H1 (cell line): ENCODE measurements around the gene DEFB114. TPM values are rescaled to one million over a fixed set of nuclear protein-coding genes. Genes with fewer than 3 reads are reported as not detected.

Source experiments
- CTCF ChIA-PET: fragments of 300-600 bp; sonication (Branson Sonifier 250); formaldehyde crosslinking; loops from one replicate; lab custom pipeline; 2021; ENCODE audit not compliant: partially characterized antibody; lab: Charles Lee
- POLR2A ChIA-PET: fragments of 300-600 bp; sonication (Branson Sonifier 250); formaldehyde crosslinking; loops from one replicate; lab custom pipeline; 2021; ENCODE audit warnings: inconsistent platforms; ENCODE audit not compliant: partially characterized antibody; lab: Charles Lee
- DNase-seq, 2 experiments: peaks; one replicate each; pipeline versions ENCODE4 v3.0.0 to v3.0.0-alpha.2; 2010 to 2022; ENCODE audit warnings: low spot score in 2 of 2, low read depth in 1 of 2, mixed read lengths in 1 of 2
- FAIRE-seq: peaks from 2 replicates; lab custom pipeline; 2011; peaks lifted over from hg19 to GRCh38; lab: Jason Lieb, UNC
- H2AFZ ChIP-seq: 2 replicates; pipeline ENCODE4 v1.8.1; 2012; ENCODE audit warnings: low read length, inconsistent platforms
- H2AK5ac ChIP-seq: 2 replicates; pipeline ENCODE4 v1.6.1; 2013; ENCODE audit warnings: low read depth, low read length
- H2BK120ac ChIP-seq: replicated peaks from 2 replicates; pipeline ENCODE3; 2013; ENCODE audit warnings: low read depth, low read length, inconsistent platforms
- H2BK12ac ChIP-seq: 2 replicates; pipeline ENCODE4 v1.6.1; 2013; ENCODE audit warnings: low read depth, low read length
- H2BK15ac ChIP-seq: 2 replicates; pipeline ENCODE4 v1.6.1; 2013; ENCODE audit warnings: low read length
- H2BK20ac ChIP-seq: 2 replicates; pipeline ENCODE4 v1.6.1; 2013; ENCODE audit warnings: low read length
- H2BK5ac ChIP-seq: 2 replicates; pipeline ENCODE4 v1.6.1; 2013; ENCODE audit warnings: low read depth, low read length
- H3K14ac ChIP-seq: 2 replicates; pipeline ENCODE4 v1.6.1; 2013; ENCODE audit warnings: inconsistent platforms; ENCODE audit not compliant: insufficient read length
- H3K18ac ChIP-seq: 2 replicates; pipeline ENCODE4 v1.6.1; 2013; ENCODE audit warnings: low read length; ENCODE audit errors: extremely low read depth
- H3K23ac ChIP-seq: 2 replicates; pipeline ENCODE4 v1.6.1; 2013; ENCODE audit warnings: inconsistent platforms; ENCODE audit not compliant: insufficient read length
- H3K23me2 ChIP-seq: 2 replicates; pipeline ENCODE4 v1.6.1; 2013; ENCODE audit warnings: low read depth, low read length
- H3K27ac ChIP-seq: 2 replicates; pipeline ENCODE4 v1.6.1; 2011; ENCODE audit warnings: low read depth, low read length, inconsistent platforms
- H3K27me3 ChIP-seq, 4 experiments: replicated peaks in 1 of 4; 1 replicate in 1 of 4; 2 replicates in 3 of 4; pipeline versions ENCODE4 v1.6.1 to v1.8.1; 2011 to 2013; ENCODE audit warnings: low read length in 3 of 4, mild to moderate bottlenecking in 3 of 4, inconsistent platforms in 2 of 4, mixed read lengths in 2 of 4, moderate library complexity in 1 of 4; ENCODE audit not compliant: control insufficient read depth in 3 of 4, insufficient read depth in 3 of 4; ENCODE audit errors: extremely low read depth in 1 of 4
- H3K36me3 ChIP-seq, 4 experiments: 2 replicates each; pipeline versions ENCODE4 v1.6.1 to v1.8.1; 2011 to 2013; ENCODE audit warnings: mild to moderate bottlenecking in 4 of 4, low read length in 3 of 4, moderate library complexity in 2 of 4, control low read depth in 1 of 4, inconsistent platforms in 1 of 4; ENCODE audit not compliant: insufficient read depth in 4 of 4, control insufficient read depth in 2 of 4
- H3K4ac ChIP-seq: replicated peaks from 2 replicates; pipeline ENCODE3; 2013; ENCODE audit warnings: low read length, low read depth, mixed read lengths, inconsistent platforms; ENCODE audit not compliant: insufficient read length
- H3K4me1 ChIP-seq, 4 experiments: replicated peaks in 1 of 4; 1 replicate in 1 of 4; 2 replicates in 3 of 4; pipeline versions ENCODE4 v1.6.1 to v1.8.1; 2011 to 2013; ENCODE audit warnings: low read length in 3 of 4, inconsistent platforms in 2 of 4, mixed read lengths in 1 of 4; ENCODE audit not compliant: insufficient read depth in 4 of 4, control insufficient read depth in 3 of 4
- H3K4me2 ChIP-seq, 2 experiments: 2 replicates each; pipeline versions ENCODE4 v1.6.1 to v1.8.1; 2011 to 2013; ENCODE audit warnings: low read depth in 2 of 2, low read length in 2 of 2, control low read depth in 1 of 2, inconsistent platforms in 1 of 2, mild to moderate bottlenecking in 1 of 2; ENCODE audit not compliant: insufficient read depth in 1 of 2
- H3K4me3 ChIP-seq, 4 experiments: fragments of 200-600, 300-600 bp in 1 of 4; sonication (generic), shearing (Covaris generic), sonication (Bioruptor Twin) in 1 of 4; 2 replicates each; pipeline versions ENCODE4 v1.5.1 to v1.8.1; 2011 to 2016; ENCODE audit warnings: low read length in 4 of 4, low read depth in 3 of 4, control low read depth in 2 of 4, inconsistent platforms in 2 of 4, mild to moderate bottlenecking in 2 of 4, mixed read lengths in 1 of 4, moderate library complexity in 1 of 4; ENCODE audit not compliant: insufficient read depth in 2 of 4; ENCODE audit errors: extremely low read depth in 1 of 4
- H3K56ac ChIP-seq: replicated peaks from 2 replicates; pipeline ENCODE3; 2013; ENCODE audit warnings: low read depth, mild to moderate bottlenecking, mixed read lengths, low read length, inconsistent platforms; ENCODE audit not compliant: insufficient read length
- H3K79me1 ChIP-seq: 2 replicates; pipeline ENCODE4 v1.6.1; 2013; ENCODE audit warnings: low read depth, low read length, control low read depth
- H3K79me2 ChIP-seq, 2 experiments: 2 replicates each; pipeline versions ENCODE4 v1.6.1 to v1.8.1; 2012 to 2013; ENCODE audit warnings: low read length in 2 of 2, mild to moderate bottlenecking in 2 of 2, inconsistent platforms in 1 of 2; ENCODE audit not compliant: insufficient read depth in 2 of 2, control insufficient read depth in 1 of 2
- H3K9ac ChIP-seq, 4 experiments: replicated peaks in 1 of 4; 1 replicate in 1 of 4; 2 replicates in 3 of 4; pipeline versions ENCODE4 v1.6.1 to v1.8.1; 2011 to 2013; ENCODE audit warnings: low read depth in 3 of 4, low read length in 3 of 4, control low read depth in 2 of 4, mild to moderate bottlenecking in 2 of 4, moderate library complexity in 2 of 4, inconsistent platforms in 1 of 4; ENCODE audit errors: extremely low read depth in 1 of 4
- H3K9me3 ChIP-seq, 2 experiments: 2 replicates each; pipeline versions ENCODE4 v1.6.1 to v1.8.1; 2012 to 2013; ENCODE audit warnings: mild to moderate bottlenecking in 2 of 2, moderate library complexity in 2 of 2, control low read depth in 1 of 2, inconsistent platforms in 1 of 2, low read depth in 1 of 2, low read length in 1 of 2, mixed read lengths in 1 of 2; ENCODE audit not compliant: insufficient read depth in 2 of 2
- H4K20me1 ChIP-seq, 2 experiments: replicated peaks in 1 of 2; 2 replicates each; pipeline versions ENCODE3 to v1.8.1; 2011 to 2013; ENCODE audit warnings: inconsistent platforms in 2 of 2, low read length in 2 of 2, mild to moderate bottlenecking in 1 of 2; ENCODE audit not compliant: insufficient read depth in 2 of 2, control insufficient read depth in 1 of 2
- H4K5ac ChIP-seq: 2 replicates; pipeline ENCODE4 v1.6.1; 2013; ENCODE audit warnings: low read length, low read depth, mixed read lengths, inconsistent platforms; ENCODE audit not compliant: insufficient read length
- H4K8ac ChIP-seq: 2 replicates; pipeline ENCODE4 v1.8.0; 2013; ENCODE audit warnings: mild to moderate bottlenecking, moderate library complexity, low read length, inconsistent platforms; ENCODE audit not compliant: insufficient read depth; ENCODE audit errors: extremely low read depth
- H4K91ac ChIP-seq: replicated peaks from 2 replicates; pipeline ENCODE3; 2013; ENCODE audit warnings: low read length, mixed read lengths, inconsistent platforms; ENCODE audit not compliant: insufficient read length
- CTCF ChIP-seq, 3 experiments: IDR thresholded peaks; 1 replicate in 2 of 3; 2 replicates in 1 of 3; pipeline versions ENCODE4 v1.5.1 to v1.6.1; 2011; ENCODE audit warnings: low read length in 3 of 3, mild to moderate bottlenecking in 3 of 3, inconsistent platforms in 2 of 3, low read depth in 1 of 3, moderate library complexity in 1 of 3; ENCODE audit not compliant: insufficient read depth in 1 of 3; ENCODE audit errors: control extremely low read depth in 1 of 3
- RAD21 ChIP-seq, 2 experiments: IDR thresholded peaks in 1 of 2; conservative IDR thresholded peaks in 1 of 2; 2 replicates each; pipeline ENCODE4 v1.6.1; 2011; ENCODE audit warnings: low read depth in 2 of 2, low read length in 2 of 2, improper control_type of control experiment in 1 of 2, inconsistent platforms in 1 of 2, mild to moderate bottlenecking in 1 of 2, moderate library complexity in 1 of 2
- TAF7 ChIP-seq: optimal IDR thresholded peaks from 2 replicates; pipeline ENCODE3; 2011; ENCODE audit warnings: low read depth, mild to moderate bottlenecking, inconsistent platforms, low read length, moderate library complexity, borderline replicate concordance
- TEAD4 ChIP-seq: IDR thresholded peaks from 2 replicates; pipeline ENCODE4 v1.6.1; 2012; ENCODE audit warnings: low read depth, low read length, inconsistent platforms, mixed read lengths
- WGBS, 2 experiments: shearing (Covaris generic) in 1 of 2; methylation state at CpG; one replicate each; pipeline versions ENCODE4 v1.1.6 to v1.1.7; 2013 to 2015; ENCODE audit warnings: low lambda C conversion rate in 2 of 2, mixed read lengths in 2 of 2, inconsistent platforms in 1 of 2, low coverage in 1 of 2, missing lambda C conversion rate in 1 of 2; ENCODE audit not compliant: insufficient replicate concordance in 2 of 2, insufficient coverage in 1 of 2, insufficient read length in 1 of 2; ENCODE audit errors: extremely low coverage in 1 of 2, missing lambda C conversion rate in 1 of 2; 5-methylcytosine and 5-hydroxymethylcytosine counted together
- polyA plus RNA-seq, 7 experiments: library from polyadenylated mRNA; depleted of rRNA in 3 of 7; stranded (reverse) in 5 of 7; unstranded in 2 of 7; fragments of >200 nt in 5 of 7; fragments of 200-250 nt in 2 of 7; gene quantifications; 1 replicate in 5 of 7; 2 replicates in 1 of 7; 4 replicates in 1 of 7; pipeline versions ENCODE4 v1.2.1 to v1.2.3, GENCODE V29; 2011 to 2013; ENCODE audit warnings: missing spikeins in 2 of 7, mixed read lengths in 2 of 7
- total RNA-seq: library from RNA; stranded (reverse); fragmentation: NEBNext Ultra II Directional; extraction: Animal tissue kit (Norgen Biotek cat#: 25700); gene quantifications from 2 replicates; pipeline ENCODE4 v1.2.1, GENCODE V29; 2021

DEFB114 gene
- total and polyA plus RNA-seq, 2 of the 8 experiments (the other 6 are each of a cell fraction or from before 2014, with no cell fraction given): not detected

- Histone ChIP-seq H4K20me1 (no peaks in the 10 kb centered on the region), H2BK120ac (no peak overlapping the region), H2AFZ (no peak overlapping the region), H3K27me3 (no peaks in the 10 kb centered on the region), H4K5ac (no peak overlapping the region), H3K4me2 (peak overlapping the region in 1 of 2 experiments; percentile 36; a peak in 2 of 4 replicates), H2BK5ac (no peak overlapping the region), H3K27ac (no peak overlapping the region), H4K8ac (no peak overlapping the region), H3K14ac (no peak overlapping the region), H3K79me1 (no peaks in the 10 kb centered on the region), H3K4ac (no peak overlapping the region), H3K9me3 (no peaks in the 10 kb centered on the region), H3K4me1 (peaks cover 0 to 5% (median 1%) of the 10 kb centered on the region in 4 experiments; a peak in 2 of 7 replicates), H3K18ac (no peak overlapping the region), H2BK15ac (no peak overlapping the region), H2BK12ac (no peak overlapping the region), H3K79me2 (no peaks in the 10 kb centered on the region), H2AK5ac (no peak overlapping the region), H4K91ac (no peak overlapping the region), H3K36me3 (no peaks in the 10 kb centered on the region), H3K4me3 (no peak overlapping the region), H2BK20ac (no peak overlapping the region), H3K23me2 (no peaks in the 10 kb centered on the region; the same call in 1 of the 2 replicates), H3K23ac (no peak overlapping the region), H3K9ac (no peak overlapping the region), H3K56ac (no peak overlapping the region)
- no peak for DNase-seq
- CTCF ChIA-PET: interaction anchor here (0.9 to 2.9 kb wide), 3 partner anchors 16 to 391 kb away, joined by 3 to 21 read pairs (median 3); no protein-coding TSS in a partner anchor
- POLR2A ChIA-PET: interaction anchor here (0.7 kb wide), 1 partner anchor 22 kb away, joined by 3 read pairs; no protein-coding TSS in a partner anchor
- TF ChIP-seq TAF7 (no peak), TEAD4 (peak; percentile 29; the same call in 1 of the 2 replicates), CTCF (IDR thresholded peaks at IDR 0.05; ENCODE audit: control extremely low read depth in 1 of 3, insufficient read depth in 1 of 3, low read depth in 1 of 3, low read length in 3 of 3) (peak; percentile 1 to 63 (median 54)), RAD21 (IDR thresholded peaks at IDR 0.05 in 1 of 2, conservative IDR thresholded peaks at IDR 0.05 in 1 of 2; ENCODE audit: low read depth in 2 of 2, low read length in 2 of 2) (peak; percentile 74 to 80)
- WGBS, 2 experiments: 63% methylated on average over 3 of the region's 3 CpGs; no CpG with 5 or more reads in 1 of the 2 experiments
- FAIRE-seq: peak; percentile 93
Measured at GRCh38 chr6:49923826-49924225, 40.1 kb downstream of the DEFB114 start.
